Measurements from ENCODE around the gene SEMA4C.
"Not testable (repeated sequence)": the region's sequence is repeated elsewhere in the genome, so short reads cannot be mapped to it uniquely, and the experiment has no call there.

Gene SEMA4C

DNA sequence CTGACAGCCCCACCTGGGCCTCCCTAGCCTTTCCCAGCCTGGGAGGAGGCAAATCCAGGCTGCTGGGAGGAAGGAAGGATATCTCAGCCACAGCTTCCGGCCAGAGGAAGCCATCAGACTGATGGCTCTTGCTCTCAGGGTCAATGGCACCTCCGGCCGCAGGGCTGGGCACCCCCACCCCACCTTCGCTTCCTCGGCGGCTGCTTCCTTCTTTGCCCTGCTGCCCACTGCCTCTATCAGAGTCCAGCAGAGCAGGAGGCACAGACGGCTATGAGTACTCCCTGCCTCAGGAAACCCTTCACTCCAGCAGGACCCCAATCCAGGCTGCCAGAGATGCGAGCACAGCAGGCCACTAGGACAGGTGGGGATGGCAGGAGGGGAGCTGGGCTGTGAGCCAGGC is 3.3 kb downstream of the SEMA4C start:
- DNase-seq (ENCODE audit: low read depth): no peak

- DNase-seq (ENCODE audit: low read depth): no peak
Observed at GRCh38 chr2:96866149-96866548, 3.7 kb downstream of the SEMA4C start.

- no peak for DNase-seq (ENCODE audit: low read depth)
Observed at GRCh38 chr2:96865654-96866053, 4.2 kb downstream of the SEMA4C start.

DNA sequence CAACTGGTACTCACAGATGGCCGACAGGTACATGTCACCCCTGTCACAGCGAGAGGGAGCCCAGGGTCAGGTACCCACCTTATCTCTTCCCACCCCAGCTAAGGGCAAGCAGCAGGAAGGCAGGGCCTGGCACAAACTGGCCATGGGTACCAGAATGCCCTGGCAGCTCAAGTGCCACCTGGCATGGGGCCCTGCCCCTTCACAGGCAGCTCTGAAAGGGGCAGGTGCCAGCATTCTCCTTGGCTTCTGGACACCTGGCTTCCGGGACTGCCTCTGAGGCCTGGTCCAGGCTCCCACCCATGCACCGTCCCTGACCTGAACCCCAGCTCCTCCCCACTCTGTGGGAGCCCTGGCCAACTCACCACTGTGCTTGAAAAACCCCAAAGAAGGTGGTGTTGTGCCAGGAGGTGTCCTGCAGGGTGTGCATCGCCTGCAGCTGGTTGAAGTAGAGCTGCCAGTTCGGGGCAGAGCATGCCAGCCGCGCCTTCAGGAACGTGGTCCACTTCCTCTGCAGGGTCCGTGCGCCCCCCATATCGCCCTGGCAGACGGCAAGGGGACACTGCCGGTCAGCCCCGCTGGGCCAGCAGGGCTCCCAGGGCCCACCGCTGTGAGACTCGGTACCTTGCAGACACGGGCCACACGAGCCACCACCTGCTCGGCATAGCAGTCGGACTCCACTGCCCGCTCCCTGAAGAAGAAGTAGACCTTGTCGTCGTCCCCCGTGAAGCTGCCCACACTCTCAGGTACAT is 5.4 kb downstream of the SEMA4C start:
- DNase-seq (ENCODE audit: low read depth): no peak

GRCh38 chr2:96863575-96864342 is 6.1 kb downstream of the SEMA4C start:
- no peak for DNase-seq (ENCODE audit: low read depth)

GRCh38 chr2:96863056-96863455 is 6.8 kb downstream of the SEMA4C start:
- DNase-seq (ENCODE audit: low read depth): not testable (repeated sequence)

- no peak for DNase-seq (ENCODE audit: low read depth)
Observed at GRCh38 chr2:96861074-96861473, 8.8 kb downstream of the SEMA4C start.

GRCh38 chr2:96860065-96861029 is 9.5 kb downstream of the SEMA4C start:
- peak; percentile 36 for DNase-seq (ENCODE audit: low read depth)

DNA sequence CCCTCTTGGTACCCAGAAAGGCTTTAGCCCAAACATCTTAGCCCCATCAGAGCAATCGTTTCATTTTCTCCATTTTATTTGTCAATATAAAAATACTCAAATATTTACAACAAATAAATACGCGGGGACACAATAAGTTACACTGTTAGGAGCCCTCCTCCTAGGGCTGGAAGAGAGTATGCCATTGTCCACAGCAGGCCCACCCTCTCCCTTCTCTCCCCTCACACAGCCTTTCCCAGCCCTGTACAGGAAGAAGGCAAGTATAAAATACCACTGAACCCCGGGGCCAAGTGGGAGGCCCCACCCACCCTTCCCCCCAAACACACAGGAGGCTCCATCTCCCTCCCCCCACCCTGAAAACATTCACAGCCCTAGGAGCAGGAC is 10.2 kb downstream of the SEMA4C start:
- no peak for DNase-seq (ENCODE audit: low read depth)

DNA sequence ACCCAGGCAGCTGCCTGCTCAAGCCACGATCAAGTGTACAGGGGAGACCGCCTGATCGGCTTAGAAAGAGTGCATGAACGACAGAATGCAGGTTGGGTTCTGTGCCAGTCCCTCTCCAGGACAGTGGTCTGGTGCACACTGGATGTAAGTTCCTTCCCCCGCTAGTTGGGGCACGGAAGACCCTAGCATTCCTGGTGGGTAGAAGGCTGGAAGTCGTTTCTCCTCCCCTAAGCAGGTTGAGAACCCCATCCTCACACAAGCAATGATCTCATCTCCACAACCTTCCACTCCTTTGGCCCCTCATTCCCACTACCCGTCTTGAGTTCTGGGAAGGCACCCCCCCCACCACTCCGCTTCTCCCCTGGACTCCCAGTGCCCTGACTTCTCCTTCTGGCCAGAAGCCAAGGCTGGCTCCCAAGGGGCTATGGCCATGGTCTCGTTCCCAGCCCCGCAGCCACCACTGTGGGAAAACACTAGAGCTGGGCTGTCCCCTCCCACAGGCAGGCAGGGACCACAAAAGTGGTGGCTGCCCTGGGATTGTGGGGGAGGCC is 10.7 kb downstream of the SEMA4C start:
- DNase-seq (ENCODE audit: low read depth): no peak

DNA sequence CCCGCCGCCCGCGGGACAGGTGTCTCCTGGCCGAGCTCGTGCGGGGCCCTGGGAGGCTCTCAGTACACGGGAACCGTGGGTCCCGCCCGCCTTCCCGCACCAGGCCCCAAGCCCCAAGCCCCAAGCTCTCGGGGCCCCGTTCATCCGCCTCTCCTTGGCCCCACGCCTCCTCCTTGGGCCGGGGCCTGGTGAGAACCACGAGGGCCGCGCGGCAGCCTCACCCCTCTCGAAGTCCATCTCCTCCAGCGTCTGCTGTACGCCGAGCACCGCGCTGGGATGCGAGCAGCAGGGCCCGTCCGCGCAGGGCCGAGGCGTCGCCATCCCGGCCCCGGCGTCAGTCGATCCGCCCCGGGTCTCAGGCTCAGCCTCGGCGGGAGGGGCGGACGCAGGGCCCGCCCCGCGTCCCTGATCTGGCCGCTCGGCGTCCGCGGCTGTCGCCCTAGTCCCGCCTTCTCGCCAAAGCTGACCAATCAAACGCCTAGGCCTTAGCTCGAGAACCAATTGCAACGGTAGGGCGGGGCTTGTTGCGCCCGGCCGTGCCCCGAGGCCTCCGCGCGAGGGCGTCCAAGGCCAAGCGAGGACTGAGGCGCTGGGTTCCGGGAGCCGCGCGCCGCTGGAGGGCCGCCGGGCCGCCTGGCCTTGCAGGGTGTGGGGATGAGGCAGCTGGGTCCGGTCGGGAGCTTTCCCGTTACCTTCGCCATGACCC is 12.1 kb downstream of the SEMA4C start, which contains the start of gene ANKRD39:
Gene ANKRD39, minus strand, starts transcription at position 350 of the 706 bp plus-strand sequence. Its CDS starts 29 bp downstream, at position 321.
- peak; percentile 97 for DNase-seq (ENCODE audit: low read depth)

GRCh38 chr2:96856776-96857666 is 12.9 kb downstream of the SEMA4C start:
- DNase-seq (ENCODE audit: low read depth): peak; percentile 24

DNA sequence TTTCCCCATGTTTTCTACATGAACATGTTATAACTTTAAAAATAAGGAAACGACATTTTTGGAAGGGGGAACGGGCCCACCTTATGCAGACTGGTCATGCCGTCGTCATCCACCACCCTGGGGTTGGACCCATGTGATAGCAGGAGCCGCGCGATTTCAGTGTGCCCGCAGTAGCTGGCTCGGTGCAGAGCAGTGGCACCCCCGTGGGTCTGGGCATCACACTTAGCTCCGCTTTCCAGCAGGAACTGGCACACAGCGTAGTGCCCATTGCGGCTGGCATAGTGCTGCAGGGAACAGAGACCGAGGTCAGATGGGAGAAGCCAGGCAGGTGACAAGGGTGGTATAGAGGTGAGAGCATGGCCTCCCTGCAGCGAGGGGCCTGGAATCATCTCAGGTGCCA is 16.6 kb downstream of the SEMA4C start:
- DNase-seq (ENCODE audit: low read depth): no peak

GRCh38 chr2:96852667-96853066 is 17.2 kb downstream of the SEMA4C start:
- DNase-seq (ENCODE audit: low read depth): no peak

DNA sequence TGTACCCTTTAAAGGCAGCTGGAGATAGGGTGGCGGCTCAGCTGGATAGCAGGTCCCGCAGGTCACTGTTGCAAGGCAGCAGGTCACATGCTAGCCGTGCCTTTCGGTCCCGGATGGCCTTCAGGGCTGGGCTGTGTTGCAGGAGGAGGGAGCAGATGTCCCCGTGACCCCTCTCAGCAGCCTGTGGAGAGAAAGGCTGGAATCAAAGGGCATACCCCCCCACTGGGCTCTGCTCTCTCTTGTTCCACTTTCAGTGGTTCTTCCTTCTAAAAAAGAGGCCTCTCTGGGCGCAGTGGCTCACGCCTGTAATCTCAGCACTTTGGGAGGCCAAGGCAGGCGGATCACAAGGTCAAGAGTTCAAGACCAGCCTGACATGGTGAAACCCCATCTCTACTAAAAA is 21.6 kb downstream of the SEMA4C start:
- DNase-seq (ENCODE audit: low read depth): no peak

DNA sequence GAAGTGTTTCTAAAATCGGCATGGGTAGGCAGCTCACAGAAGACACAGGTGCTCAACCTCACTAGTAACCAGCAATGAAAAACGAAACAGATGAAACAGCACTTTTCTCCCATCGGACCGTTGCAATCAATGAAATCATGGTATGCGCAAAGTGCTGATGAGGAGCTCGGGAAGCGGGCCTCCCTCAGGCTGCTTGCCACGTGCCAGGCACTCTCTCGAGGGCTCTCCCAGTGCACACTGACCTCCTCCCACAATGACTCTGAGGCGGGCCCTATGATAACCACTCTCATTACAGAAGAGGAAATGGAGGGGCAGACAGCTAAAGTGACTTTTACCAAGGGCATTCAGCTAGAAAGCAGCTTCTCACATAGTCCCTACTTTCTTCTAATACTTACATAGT is 22.3 kb downstream of the SEMA4C start:
- no peak for DNase-seq (ENCODE audit: low read depth)

- no peak for DNase-seq (ENCODE audit: low read depth)
Observed at GRCh38 chr2:96846825-96847224, 23.1 kb downstream of the SEMA4C start.

GRCh38 chr2:96844405-96844808 is 25.5 kb downstream of the SEMA4C start:
- no peak for DNase-seq (ENCODE audit: low read depth)

- DNase-seq (ENCODE audit: low read depth): no peak
Observed at GRCh38 chr2:96843538-96844268, 26.2 kb downstream of the SEMA4C start, which contains the start of gene ANKRD23. ANKRD23 (minus strand) TSS chr2:96844021; CDS start chr2:96843992, 29 bp downstream.
